HepG2 (cell line): Measurements from ENCODE around the gene NHSL1. TPM values are rescaled to one million over a fixed set of nuclear protein-coding genes. Genes with fewer than 3 reads are reported as not detected.

Experiments used
- ATAC-seq: fragments of 200-7000 bp; cut with Tn5 transposase; 3 replicates; pipeline ENCODE4 v1.9.1; 2020; ENCODE audit warnings: mild to moderate bottlenecking, moderate library complexity
- BruUV-seq: library from RNA; stranded (reverse); fragments of 400-500 nt; replicated peaks from 2 replicates; lab custom pipeline; 2021; lab: Mats Ljungman, UMichigan
- CTCF ChIA-PET: fragments of 300-600 bp; formaldehyde crosslinking; extraction: SDS; loops from one replicate; lab custom pipeline; 2021; ENCODE audit warnings: low total read pairs, inconsistent platforms, low intra/inter-chr PET ratio; lab: Yijun Ruan, JAX
- POLR2A ChIA-PET: fragments of 350-600 bp; sonication (Branson Sonifier 250); formaldehyde crosslinking; loops from one replicate; lab custom pipeline; 2020; ENCODE audit warnings: antibody characterized with exemption, inconsistent platforms; lab: Yijun Ruan, JAX
- DNase-seq: peaks from one replicate; pipeline ENCODE4 v3.0.0-alpha.2; 2015; ENCODE audit warnings: low spot score
- FAIRE-seq: peaks from 3 replicates; lab custom pipeline; 2011; peaks lifted over from hg19 to GRCh38; lab: Jason Lieb, UNC
- H2AFZ ChIP-seq: one replicate; pipeline ENCODE4 v1.6.1; 2011; ENCODE audit warnings: low read length, inconsistent platforms
- H3K27ac ChIP-seq: fragments of 300-600 bp; 3 replicates; pipeline ENCODE4 v1.8.0; 2011; ENCODE audit warnings: mixed run types, mild to moderate bottlenecking, mixed read lengths, low read length, inconsistent platforms; ENCODE audit not compliant: insufficient read depth; ENCODE audit errors: extremely low read length
- H3K27me3 ChIP-seq, 2 experiments: fragments of 200-600 bp in 1 of 2; 2 replicates in 1 of 2; 3 replicates in 1 of 2; pipeline versions ENCODE4 v1.6.0 to v1.8.0; 2011; ENCODE audit warnings: low read length in 2 of 2, mild to moderate bottlenecking in 2 of 2, moderate library complexity in 2 of 2, inconsistent platforms in 1 of 2; ENCODE audit not compliant: insufficient read depth in 2 of 2, control insufficient read depth in 1 of 2
- H3K36me3 ChIP-seq, 2 experiments: fragments of 200-600 bp in 1 of 2; replicated peaks in 1 of 2; 2 replicates in 1 of 2; 3 replicates in 1 of 2; pipeline versions ENCODE4 v1.5.1 to v1.8.0; 2011; ENCODE audit warnings: low read length in 2 of 2, inconsistent platforms in 1 of 2; ENCODE audit not compliant: insufficient read depth in 2 of 2, control insufficient read depth in 1 of 2
- H3K4me1 ChIP-seq: 2 replicates; pipeline ENCODE4 v1.5.1; 2012; ENCODE audit warnings: low read length, inconsistent platforms; ENCODE audit not compliant: insufficient read depth
- H3K4me2 ChIP-seq: 2 replicates; pipeline ENCODE4 v1.6.0; 2011; ENCODE audit warnings: low read depth, low read length, inconsistent platforms
- H3K4me3 ChIP-seq, 3 experiments: fragments of 200-600 bp in 1 of 3; sonication (generic), shearing (Covaris generic) in 1 of 3; replicated peaks in 1 of 3; 2 replicates each; pipeline ENCODE4 v1.5.1; 2011 to 2016; ENCODE audit warnings: low read length in 3 of 3, inconsistent platforms in 2 of 3, low read depth in 2 of 3, mild to moderate bottlenecking in 2 of 3, control low read depth in 1 of 3, mixed read lengths in 1 of 3; ENCODE audit not compliant: insufficient read depth in 1 of 3
- H3K79me2 ChIP-seq: one replicate; pipeline ENCODE4 v1.6.1; 2011; ENCODE audit warnings: low read length, inconsistent platforms; ENCODE audit not compliant: insufficient read depth
- H3K9ac ChIP-seq: 2 replicates; pipeline ENCODE4 v1.6.0; 2011; ENCODE audit warnings: mild to moderate bottlenecking, low read depth, low read length, inconsistent platforms; ENCODE audit not compliant: insufficient read depth
- H3K9me3 ChIP-seq: 2 replicates; pipeline ENCODE4 v1.5.1; 2012; ENCODE audit warnings: mild to moderate bottlenecking, low read length
- H4K20me1 ChIP-seq: 2 replicates; pipeline ENCODE4 v1.6.0; 2011; ENCODE audit warnings: inconsistent platforms, mild to moderate bottlenecking, low read length, moderate library complexity; ENCODE audit not compliant: insufficient read depth
- EP300 ChIP-seq, 3 experiments: sonication (generic) in 1 of 3; formaldehyde crosslinking in 1 of 3; IDR thresholded peaks; 2 replicates each; pipeline versions ENCODE4 v1.5.1 to v1.6.1; 2011 to 2020; ENCODE audit warnings: low read depth in 2 of 3, low read length in 2 of 3, borderline replicate concordance in 1 of 3, improper control_type of control experiment in 1 of 3, mild to moderate bottlenecking in 1 of 3, missing genetic modification reagents in 1 of 3, moderate library complexity in 1 of 3
- HOXA5 ChIP-seq: sonication (generic); formaldehyde crosslinking; IDR thresholded peaks from 2 replicates; pipeline ENCODE4 v1.4.0; 2020; ENCODE audit warnings: missing genetic modification reagents
- MYC ChIP-seq: sonication (generic); formaldehyde crosslinking; IDR thresholded peaks from 2 replicates; pipeline ENCODE4 v1.9.0; 2021; ENCODE audit warnings: missing genetic modification reagents, borderline replicate concordance
- PHF21A ChIP-seq: sonication (generic); formaldehyde crosslinking; IDR thresholded peaks from 2 replicates; pipeline ENCODE4 v1.5.0; 2020; ENCODE audit warnings: mild to moderate bottlenecking, missing genetic modification reagents
- SOX5 ChIP-seq: IDR thresholded peaks from 2 replicates; pipeline ENCODE4 v1.6.1; 2016; ENCODE audit warnings: borderline replicate concordance
- SP4 ChIP-seq: sonication (generic); formaldehyde crosslinking; IDR thresholded peaks from 2 replicates; pipeline ENCODE4 v1.8.1; 2023; ENCODE audit warnings: mild to moderate bottlenecking, missing genetic modification reagents
- TBX2 ChIP-seq: sonication (generic); formaldehyde crosslinking; IDR thresholded peaks from 2 replicates; pipeline ENCODE4 v1.5.0; 2020; ENCODE audit warnings: missing genetic modification reagents, mild to moderate bottlenecking, borderline replicate concordance
- ZNF18 ChIP-seq: sonication (generic); formaldehyde crosslinking; IDR thresholded peaks from 2 replicates; pipeline ENCODE4 v1.8.0; 2022; ENCODE audit warnings: mild to moderate bottlenecking, missing genetic modification reagents; ENCODE audit not compliant: insufficient replicate concordance
- ZNF550 ChIP-seq: sonication (generic); formaldehyde crosslinking; IDR thresholded peaks from 2 replicates; pipeline ENCODE4 v1.4.0; 2020; ENCODE audit warnings: mild to moderate bottlenecking, missing genetic modification reagents, borderline replicate concordance
- ZNF768 ChIP-seq: sonication (generic); formaldehyde crosslinking; IDR thresholded peaks from 2 replicates; pipeline ENCODE4 v1.4.0; 2020; ENCODE audit warnings: missing genetic modification reagents
- ZSCAN25 ChIP-seq: sonication (generic); formaldehyde crosslinking; IDR thresholded peaks from 2 replicates; pipeline ENCODE4 v1.8.0; 2022; ENCODE audit warnings: mild to moderate bottlenecking, missing genetic modification reagents
- WGBS: methylation state at CpG from one replicate; pipeline ENCODE4 v1.1.6; 2017; ENCODE audit warnings: low lambda C conversion rate; 5-methylcytosine and 5-hydroxymethylcytosine counted together
- in situ Hi-C: cut with HindIII; loops from 2 replicates; pipeline ENCODE4 v1.10.0; 2017; ENCODE audit warnings: low pct_unique_long_range_greater_than_20kb; ENCODE audit not compliant: extremely low pct_ligation_motif_present
- intact Hi-C: fragments of 100-400 bp; cut with micrococcal nuclease; formaldehyde crosslinking; loops from one replicate; pipeline ENCODE4 v1.10.0; 2022; ENCODE audit not compliant: unreplicated experiment
- polyA plus RNA-seq, 8 experiments: library from polyadenylated mRNA; depleted of rRNA in 3 of 8; stranded (reverse) in 7 of 8; unstranded in 1 of 8; fragments of >200 nt; fragmentation: Illumina TruSeq in 4 of 8; extraction: Trizol in 4 of 8; gene quantifications; 2 replicates each; pipeline versions ENCODE4 v1.2.1 to v1.2.3, GENCODE V29; 2011 to 2016; ENCODE audit warnings: low read depth in 4 of 8, missing spikeins in 1 of 8, mixed read lengths in 1 of 8; ENCODE audit not compliant: insufficient read depth in 1 of 8
- total RNA-seq, 5 experiments: library from RNA; depleted of rRNA; stranded (reverse); fragments of >200 nt; fragmentation: Illumina TruSeq; extraction: Trizol; gene quantifications; 2 replicates each; pipeline ENCODE4 v1.2.3, GENCODE V29; 2016; ENCODE audit warnings: low read depth in 1 of 5
- TF ChIP-seq, protein P1 (sequence below): sonication (generic); formaldehyde crosslinking; IDR thresholded peaks from 2 replicates; pipeline ENCODE4 v1.4.0; 2020; ENCODE audit warnings: missing genetic modification reagents, mild to moderate bottlenecking, borderline replicate concordance
- TF ChIP-seq, protein P2 (sequence below): sonication (generic); formaldehyde crosslinking; conservative IDR thresholded peaks from 2 replicates; pipeline ENCODE4 v1.8.0; 2022; ENCODE audit warnings: missing genetic modification reagents
- TF ChIP-seq, protein P3 (sequence below): sonication (generic); formaldehyde crosslinking; IDR thresholded peaks from 2 replicates; pipeline ENCODE4 v1.4.0; 2020; ENCODE audit warnings: missing genetic modification reagents

Gene NHSL1
- total and polyA plus RNA-seq, 2 of the 13 experiments (the other 11 are each of a cell fraction or from before 2014, with no cell fraction given), result 24.9 to 53.6 TPM

- TF ChIP-seq ZSCAN25 (CRISPR knock-in tag) (no peak), ZNF550 (CRISPR knock-in tag) (0 out of 2 replicates have a peak, but pooled peaks have one; percentile 62), PHF21A (no peak), TBX2 (CRISPR knock-in tag) (peak; percentile 74; the same call in 1 of the 2 replicates)
- TF ChIP-seq, protein P1, sequence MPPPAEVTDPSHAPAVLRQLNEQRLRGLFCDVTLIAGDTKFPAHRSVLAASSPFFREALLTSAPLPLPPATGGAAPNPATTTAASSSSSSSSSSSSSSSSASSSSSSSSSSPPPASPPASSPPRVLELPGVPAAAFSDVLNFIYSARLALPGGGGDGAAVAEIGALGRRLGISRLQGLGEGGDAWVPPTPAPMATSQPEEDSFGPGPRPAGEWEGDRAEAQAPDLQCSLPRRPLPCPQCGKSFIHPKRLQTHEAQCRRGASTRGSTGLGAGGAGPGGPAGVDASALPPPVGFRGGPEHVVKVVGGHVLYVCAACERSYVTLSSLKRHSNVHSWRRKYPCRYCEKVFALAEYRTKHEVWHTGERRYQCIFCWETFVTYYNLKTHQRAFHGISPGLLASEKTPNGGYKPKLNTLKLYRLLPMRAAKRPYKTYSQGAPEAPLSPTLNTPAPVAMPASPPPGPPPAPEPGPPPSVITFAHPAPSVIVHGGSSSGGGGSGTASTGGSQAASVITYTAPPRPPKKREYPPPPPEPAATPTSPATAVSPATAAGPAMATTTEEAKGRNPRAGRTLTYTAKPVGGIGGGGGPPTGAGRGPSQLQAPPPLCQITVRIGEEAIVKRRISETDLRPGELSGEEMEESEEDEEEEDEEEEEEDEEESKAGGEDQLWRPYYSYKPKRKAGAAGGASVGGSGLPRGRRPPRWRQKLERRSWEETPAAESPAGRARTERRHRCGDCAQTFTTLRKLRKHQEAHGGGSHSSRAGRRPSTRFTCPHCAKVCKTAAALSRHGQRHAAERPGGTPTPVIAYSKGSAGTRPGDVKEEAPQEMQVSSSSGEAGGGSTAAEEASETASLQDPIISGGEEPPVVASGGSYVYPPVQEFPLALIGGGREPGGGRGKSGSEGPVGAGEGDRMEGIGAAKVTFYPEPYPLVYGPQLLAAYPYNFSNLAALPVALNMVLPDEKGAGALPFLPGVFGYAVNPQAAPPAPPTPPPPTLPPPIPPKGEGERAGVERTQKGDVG (CRISPR knock-in tag), result peak; percentile 98; the same call in 1 of the 2 replicates
- TF ChIP-seq, protein P2, sequence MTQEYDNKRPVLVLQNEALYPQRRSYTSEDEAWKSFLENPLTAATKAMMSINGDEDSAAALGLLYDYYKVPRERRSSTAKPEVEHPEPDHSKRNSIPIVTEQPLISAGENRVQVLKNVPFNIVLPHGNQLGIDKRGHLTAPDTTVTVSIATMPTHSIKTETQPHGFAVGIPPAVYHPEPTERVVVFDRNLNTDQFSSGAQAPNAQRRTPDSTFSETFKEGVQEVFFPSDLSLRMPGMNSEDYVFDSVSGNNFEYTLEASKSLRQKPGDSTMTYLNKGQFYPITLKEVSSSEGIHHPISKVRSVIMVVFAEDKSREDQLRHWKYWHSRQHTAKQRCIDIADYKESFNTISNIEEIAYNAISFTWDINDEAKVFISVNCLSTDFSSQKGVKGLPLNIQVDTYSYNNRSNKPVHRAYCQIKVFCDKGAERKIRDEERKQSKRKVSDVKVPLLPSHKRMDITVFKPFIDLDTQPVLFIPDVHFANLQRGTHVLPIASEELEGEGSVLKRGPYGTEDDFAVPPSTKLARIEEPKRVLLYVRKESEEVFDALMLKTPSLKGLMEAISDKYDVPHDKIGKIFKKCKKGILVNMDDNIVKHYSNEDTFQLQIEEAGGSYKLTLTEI (CRISPR knock-in tag), result no peak
These were observed 46.3 kb upstream of the NHSL1 start (continued) for GRCh38 chr6:138545621-138545980.

DNA sequence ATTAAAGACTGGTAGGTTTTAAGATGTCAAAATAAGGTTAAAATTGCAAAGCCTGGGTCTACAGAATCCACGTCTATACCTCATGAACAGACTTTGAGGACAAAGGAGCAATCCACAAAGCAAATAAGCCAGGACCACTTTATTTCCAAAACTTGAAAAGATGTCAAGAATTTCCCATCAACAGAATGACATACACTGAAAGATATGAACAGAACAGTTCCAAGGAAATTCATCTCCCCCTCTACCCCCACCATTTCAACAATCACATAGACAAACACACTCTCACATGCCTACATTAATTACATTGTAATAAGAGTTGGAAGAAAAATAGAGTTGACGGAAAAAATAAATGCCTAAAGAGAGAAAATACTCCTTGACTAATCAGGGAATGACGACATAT, 45.2 kb upstream of the NHSL1 start:
- in situ Hi-C loops, result no loop called here
- no peaks in the 10 kb centered on the region for H3K27me3 ChIP-seq
- intact Hi-C loops, result no loop called here
- no peaks in the 10 kb centered on the region for H3K36me3 ChIP-seq
- ATAC-seq, result no peak
- H3K79me2 ChIP-seq, result peaks cover 94% of the 10 kb centered on the region
- WGBS, result 61% methylated on average over 3 of the region's 3 CpGs
- H3K4me2 ChIP-seq, result peak overlapping the region; percentile 59
- no peaks in the 10 kb centered on the region for H4K20me1 ChIP-seq
- H3K27ac ChIP-seq, result peak overlapping the region; percentile 90
- no peaks in the 10 kb centered on the region for H3K9me3 ChIP-seq
- ChIA-PET CTCF (no interaction called here), POLR2A (interaction anchor here (1.2 to 8.3 kb wide), 6 partner anchors 8 to 40 kb away, joined by 3 to 121 read pairs (median 8); no protein-coding TSS in a partner anchor)
- peak overlapping the region; percentile 66 for H3K9ac ChIP-seq
- H3K4me1 ChIP-seq, result peaks cover 100% of the 10 kb centered on the region
- no peak for FAIRE-seq
- no peak overlapping the region for H2AFZ ChIP-seq
- no peak for DNase-seq
- peak overlapping the region; percentile 12 to 45 (median 37); a peak in 4 of 6 replicates for H3K4me3 ChIP-seq
- no TSS peak for BruUV-seq
- TF ChIP-seq EP300 (IDR thresholded peaks at IDR 0.05; ENCODE audit: low read depth in 2 of 2, low read length in 2 of 2) (0 out of 4 replicates have a peak, but pooled peaks of 1 of the 2 experiments have one; percentile 11), EP300 (CRISPR knock-in tag; IDR thresholded peaks at IDR 0.05; ENCODE audit: borderline replicate concordance) (no peak), SOX5 (peak; percentile 40; the same call in 1 of the 2 replicates), ZNF768 (CRISPR knock-in tag) (no peak), PHF21A (no peak), HOXA5 (no peak), SP4 (no peak), MYC (no peak), ZNF18 (CRISPR knock-in tag) (no peak)
- TF ChIP-seq, protein P3, sequence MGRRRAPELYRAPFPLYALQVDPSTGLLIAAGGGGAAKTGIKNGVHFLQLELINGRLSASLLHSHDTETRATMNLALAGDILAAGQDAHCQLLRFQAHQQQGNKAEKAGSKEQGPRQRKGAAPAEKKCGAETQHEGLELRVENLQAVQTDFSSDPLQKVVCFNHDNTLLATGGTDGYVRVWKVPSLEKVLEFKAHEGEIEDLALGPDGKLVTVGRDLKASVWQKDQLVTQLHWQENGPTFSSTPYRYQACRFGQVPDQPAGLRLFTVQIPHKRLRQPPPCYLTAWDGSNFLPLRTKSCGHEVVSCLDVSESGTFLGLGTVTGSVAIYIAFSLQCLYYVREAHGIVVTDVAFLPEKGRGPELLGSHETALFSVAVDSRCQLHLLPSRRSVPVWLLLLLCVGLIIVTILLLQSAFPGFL (CRISPR knock-in tag), result no peak
